ENCODE results near the gene SIX1.

SIX1 gene

GRCh38 chr14:60648934-60649874 lies at the start of gene SIX1:
SIX1 (minus strand) TSS chr14:60649477; CDS start chr14:60649189, 288 bp downstream.
- peak; percentile 84 for DNase-seq

- DNase-seq: no peak
Observed at GRCh38 chr14:60695327-60695726, 46.0 kb upstream of the SIX1 start.

GRCh38 chr14:60691383-60692113 lies 42.3 kb upstream of the SIX1 start:
- no peak for DNase-seq

- DNase-seq: peak; percentile 35
Observed at GRCh38 chr14:60686865-60687264, 37.6 kb upstream of the SIX1 start.

GRCh38 chr14:60684203-60684602 lies 34.9 kb upstream of the SIX1 start:
- DNase-seq: no peak

- DNase-seq: no peak
Observed at GRCh38 chr14:60681271-60681670, 32.0 kb upstream of the SIX1 start.

GRCh38 chr14:60680511-60680910 lies 31.2 kb upstream of the SIX1 start:
- DNase-seq: no peak

GRCh38 chr14:60679566-60680258 lies 30.4 kb upstream of the SIX1 start:
- DNase-seq: no peak

- DNase-seq: no peak
Observed at GRCh38 chr14:60677701-60678100, 28.4 kb upstream of the SIX1 start.

- DNase-seq: no peak
Observed at GRCh38 chr14:60670989-60671388, 21.7 kb upstream of the SIX1 start.

- no peak for DNase-seq
Observed at GRCh38 chr14:60668431-60669112, 19.3 kb upstream of the SIX1 start.

GRCh38 chr14:60665177-60665550 lies 15.9 kb upstream of the SIX1 start:
- peak; percentile 74 for DNase-seq

GRCh38 chr14:60662982-60663381 lies 13.7 kb upstream of the SIX1 start:
- DNase-seq: no peak

- no peak for DNase-seq
Observed at GRCh38 chr14:60661721-60662120, 12.4 kb upstream of the SIX1 start.

GRCh38 chr14:60658909-60659585 lies 9.8 kb upstream of the SIX1 start:
- DNase-seq: no peak

GRCh38 chr14:60658211-60658690 lies 9.0 kb upstream of the SIX1 start:
- no peak for DNase-seq

GRCh38 chr14:60657456-60658210 lies 8.4 kb upstream of the SIX1 start:
- no peak for DNase-seq

- no peak for DNase-seq
Observed at GRCh38 chr14:60656686-60657455, 7.6 kb upstream of the SIX1 start.

GRCh38 chr14:60655898-60656685 lies 6.8 kb upstream of the SIX1 start:
- no peak for DNase-seq
